ENCODE measurements around the gene SLC4A8.

Gene SLC4A8

DNA sequence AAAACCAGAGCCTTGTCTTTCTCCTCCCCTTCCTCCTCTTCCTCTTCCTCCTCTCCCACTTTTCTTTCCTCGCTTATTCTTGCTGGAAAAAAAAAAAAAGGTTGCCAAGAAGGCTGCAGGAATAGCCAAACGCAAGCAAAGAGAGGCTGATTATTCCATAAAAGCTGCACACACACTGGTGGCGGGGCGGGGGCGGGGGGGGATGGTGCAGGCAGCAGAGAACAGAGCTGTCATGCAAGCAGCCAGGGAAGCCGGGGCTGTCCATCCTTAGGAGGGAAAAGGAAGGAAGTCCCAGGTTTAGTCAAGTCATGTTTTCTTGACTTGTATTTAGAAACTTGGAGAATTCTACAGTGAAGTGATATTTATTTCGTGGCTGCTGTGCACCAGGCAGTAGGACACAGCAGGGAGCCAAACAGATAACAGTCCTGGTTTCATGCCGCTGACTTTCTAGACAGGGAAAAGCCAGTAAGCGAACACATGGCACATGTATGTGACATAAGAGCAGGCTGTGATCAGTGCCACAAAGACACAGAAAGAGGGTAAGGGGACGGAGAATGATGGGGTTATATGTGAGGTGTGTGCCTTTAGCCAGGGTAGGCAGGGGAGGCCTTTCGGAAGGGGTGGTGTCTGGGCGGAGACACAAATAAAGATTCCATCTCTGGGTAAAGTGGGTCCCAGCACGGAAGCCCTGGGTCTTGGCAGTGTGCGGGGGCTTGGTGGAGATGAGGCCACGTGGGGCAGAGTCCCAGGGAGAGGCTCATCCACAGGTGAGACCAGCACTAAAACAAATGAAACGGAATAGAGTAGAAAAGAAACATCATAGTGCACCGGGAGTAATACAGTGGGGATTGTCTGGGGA lies 109.8 kb downstream of the SLC4A8 start:
- H3K4me1 Mint-ChIP-seq = peaks cover 8% of the 10 kb centered on the region
- H3K27ac Mint-ChIP-seq = no peak overlapping the region
- H3K4me3 Mint-ChIP-seq = no peak overlapping the region
- peaks cover 26% of the 10 kb centered on the region for H3K27me3 Mint-ChIP-seq
- DNase-seq (no peak), ATAC-seq (no peak)
- H3K9me3 Mint-ChIP-seq = no peaks in the 10 kb centered on the region

DNA sequence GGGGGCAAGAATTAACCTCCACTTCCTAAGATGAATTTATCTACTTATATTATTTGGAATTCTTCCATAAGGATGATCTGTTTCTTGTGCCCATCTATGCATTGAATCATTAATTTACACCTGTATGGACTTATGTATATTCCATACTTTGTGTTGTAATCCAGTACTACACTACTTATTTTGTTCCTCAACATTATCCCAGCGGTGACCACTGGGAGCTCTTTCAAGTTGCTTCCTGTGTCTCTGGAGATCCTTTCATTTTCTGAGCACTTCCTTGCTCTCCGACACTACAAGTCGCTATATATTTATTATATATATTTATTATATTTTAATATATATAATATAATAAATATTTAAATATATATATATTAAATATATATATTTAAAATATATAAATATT lies 111.5 kb downstream of the SLC4A8 start:
- no peaks in the 10 kb centered on the region for H3K9me3 Mint-ChIP-seq
- no peak for DNase-seq
- no peak overlapping the region for H3K27ac Mint-ChIP-seq
- ATAC-seq = no peak
- no peak overlapping the region for H3K4me3 Mint-ChIP-seq
- H3K27me3 Mint-ChIP-seq = peaks cover 15% of the 10 kb centered on the region
- H3K4me1 Mint-ChIP-seq = peaks cover 8% of the 10 kb centered on the region

DNA sequence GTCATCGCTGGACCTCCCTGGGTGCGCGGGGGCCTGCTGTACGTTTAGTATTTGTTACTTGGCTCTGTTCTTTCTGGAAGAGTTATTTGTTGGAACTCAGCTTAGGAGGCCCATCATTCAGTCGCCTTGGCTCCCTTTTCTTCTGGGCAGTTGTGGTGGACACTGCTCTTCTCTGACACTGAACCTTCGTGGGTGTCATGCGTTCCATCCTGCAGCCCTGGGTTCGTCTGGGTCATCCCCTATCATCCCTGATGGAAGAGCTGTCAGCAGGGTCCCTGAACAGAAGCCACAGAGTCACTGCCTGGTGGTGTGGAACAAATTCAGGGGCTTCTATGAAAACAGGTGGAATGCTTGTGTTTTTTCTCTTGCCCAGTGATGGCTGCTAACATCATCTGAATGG lies 113.5 kb downstream of the SLC4A8 start:
- Mint-ChIP-seq H3K9me3 (no peaks in the 10 kb centered on the region), H3K4me3 (no peak overlapping the region), H3K27ac (no peak overlapping the region), H3K4me1 (no peaks in the 10 kb centered on the region), H3K27me3 (no peaks in the 10 kb centered on the region)
- DNase-seq = no peak
- ATAC-seq = no peak

DNA sequence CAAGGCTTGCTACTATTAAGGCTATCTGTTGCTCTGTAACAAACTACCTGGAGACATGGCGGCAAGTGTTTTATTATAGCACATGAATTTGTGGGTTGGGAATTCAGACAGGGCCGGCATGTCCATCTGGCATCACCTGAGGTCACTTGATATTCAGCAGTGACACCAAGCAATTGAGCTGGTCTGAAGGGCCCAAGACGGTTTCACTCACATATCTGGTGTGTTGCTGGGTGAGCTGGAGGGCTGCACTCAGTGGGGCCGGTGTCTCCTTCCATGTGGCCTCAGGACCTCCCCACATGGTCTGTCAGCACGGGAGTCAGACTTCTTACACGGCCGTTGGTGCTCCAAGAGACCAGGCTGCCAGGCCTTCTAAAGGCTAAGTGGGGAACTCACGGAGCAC lies 114.0 kb downstream of the SLC4A8 start:
- ATAC-seq (no peak), DNase-seq (no peak)
- Mint-ChIP-seq H3K9me3 (no peaks in the 10 kb centered on the region), H3K27ac (no peak overlapping the region), H3K4me1 (no peaks in the 10 kb centered on the region), H3K4me3 (no peak overlapping the region), H3K27me3 (no peaks in the 10 kb centered on the region)

GRCh38 chr12:51540996-51541395 lies 116.4 kb downstream of the SLC4A8 start:
- H3K27me3 Mint-ChIP-seq = peaks cover 19% of the 10 kb centered on the region
- H3K27ac Mint-ChIP-seq = no peak overlapping the region
- H3K4me1 Mint-ChIP-seq = no peaks in the 10 kb centered on the region
- no peak for ATAC-seq
- no peaks in the 10 kb centered on the region for H3K9me3 Mint-ChIP-seq
- H3K4me3 Mint-ChIP-seq = no peak overlapping the region
- DNase-seq = no peak

DNA sequence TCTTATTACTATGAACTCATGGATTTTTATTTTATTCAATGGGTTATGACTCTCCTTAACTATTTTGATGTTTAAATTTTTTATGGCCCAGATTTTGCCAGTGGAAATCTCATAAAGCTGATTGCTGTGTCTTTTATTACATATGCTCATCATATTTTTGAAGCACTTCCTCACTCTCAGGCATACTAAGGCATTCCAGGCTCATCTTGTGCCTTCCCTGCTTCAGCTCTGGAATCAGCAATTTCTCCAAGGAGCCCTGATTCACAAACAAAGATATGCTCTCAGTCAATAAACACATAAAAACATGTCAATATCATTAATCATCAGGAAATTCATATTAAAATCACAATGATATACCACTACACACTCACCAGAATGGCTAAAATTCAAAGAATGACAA lies 121.5 kb downstream of the SLC4A8 start:
- Mint-ChIP-seq H3K4me3 (no peak overlapping the region), H3K9me3 (no peaks in the 10 kb centered on the region), H3K4me1 (no peaks in the 10 kb centered on the region), H3K27ac (no peak overlapping the region), H3K27me3 (peaks cover 26% of the 10 kb centered on the region)
- ATAC-seq = no peak
- DNase-seq = no peak

GRCh38 chr12:51547606-51548005 lies 123.0 kb downstream of the SLC4A8 start:
- H3K9me3 Mint-ChIP-seq = no peaks in the 10 kb centered on the region
- no peak for DNase-seq
- H3K27ac Mint-ChIP-seq = no peak overlapping the region
- no peak for ATAC-seq
- peaks cover 26% of the 10 kb centered on the region for H3K27me3 Mint-ChIP-seq
- H3K4me3 Mint-ChIP-seq = no peak overlapping the region
- H3K4me1 Mint-ChIP-seq = no peaks in the 10 kb centered on the region

DNA sequence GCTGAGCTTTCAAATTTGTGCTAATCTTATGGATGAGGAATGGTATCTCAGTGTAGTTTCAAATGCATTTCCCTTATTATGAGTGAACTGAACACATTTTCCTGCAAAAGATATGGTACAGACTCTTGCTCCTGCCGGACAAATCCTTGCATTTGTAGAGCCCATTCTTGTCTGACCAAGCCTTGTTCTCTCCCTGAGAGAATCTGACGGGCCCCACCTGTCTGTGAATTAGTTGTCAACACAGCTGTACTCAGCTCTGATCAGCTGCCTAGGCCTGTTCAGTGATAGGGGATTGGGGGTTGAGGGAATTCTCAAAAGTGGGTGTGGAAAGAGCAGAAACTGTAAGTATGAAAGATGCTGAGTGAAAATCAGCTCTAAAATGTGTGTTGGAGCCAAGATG lies 123.6 kb downstream of the SLC4A8 start:
- Mint-ChIP-seq H3K27ac (no peak overlapping the region), H3K27me3 (peaks cover 30% of the 10 kb centered on the region), H3K9me3 (no peaks in the 10 kb centered on the region), H3K4me3 (no peak overlapping the region), H3K4me1 (no peaks in the 10 kb centered on the region)
- ATAC-seq (no peak), DNase-seq (no peak)

DNA sequence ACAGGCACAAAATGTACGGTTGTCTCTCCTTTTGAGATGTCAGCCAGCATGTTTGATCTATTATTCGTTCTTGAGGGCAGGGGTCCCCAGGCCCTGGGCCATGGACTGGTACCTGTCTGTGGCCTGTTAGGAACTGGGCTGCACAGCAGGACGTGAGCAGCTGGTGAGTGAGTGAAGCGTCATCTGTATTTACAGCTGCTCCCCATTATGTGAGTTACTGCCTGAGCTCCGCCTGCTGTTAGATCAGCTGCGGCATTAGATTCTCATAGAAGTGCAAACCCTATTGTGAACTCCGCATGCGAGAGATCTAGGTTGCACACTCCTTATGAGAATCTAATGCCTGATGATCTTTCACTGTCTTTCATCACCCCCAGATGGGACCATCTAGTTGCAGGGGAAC lies 125.0 kb downstream of the SLC4A8 start:
- DNase-seq (no peak), ATAC-seq (no peak)
- Mint-ChIP-seq H3K4me1 (no peaks in the 10 kb centered on the region), H3K9me3 (no peaks in the 10 kb centered on the region), H3K27ac (no peak overlapping the region), H3K27me3 (peaks cover 32% of the 10 kb centered on the region), H3K4me3 (no peak overlapping the region)
